Osteoblast (primary cell): Measurements from ENCODE around the gene EMP2. TPM values are rescaled to one million over a fixed set of nuclear protein-coding genes. Genes with fewer than 3 reads are reported as not detected.

ENCODE experiments used
- DNase-seq: peaks from one replicate; pipeline ENCODE4 v3.0.0; 2011; ENCODE audit warnings: low spot score, mixed read lengths; ENCODE audit not compliant: insufficient read length; ENCODE audit errors: missing footprints
- H2AFZ ChIP-seq: 2 replicates; pipeline ENCODE4 v1.6.0; 2011; ENCODE audit warnings: mild to moderate bottlenecking, low read length
- H3K27ac ChIP-seq: 2 replicates; pipeline ENCODE4 v1.5.1; 2011; ENCODE audit warnings: mild to moderate bottlenecking, low read depth, low read length, moderate library complexity
- H3K27me3 ChIP-seq: 2 replicates; pipeline ENCODE4 v1.6.0; 2012; ENCODE audit warnings: mild to moderate bottlenecking, control low read depth, inconsistent platforms, low read length, moderate library complexity; ENCODE audit not compliant: insufficient read depth
- H3K36me3 ChIP-seq: 2 replicates; pipeline ENCODE4 v1.5.1; 2011; ENCODE audit warnings: mild to moderate bottlenecking, low read length, control low read depth, moderate library complexity; ENCODE audit not compliant: insufficient read depth
- H3K4me1 ChIP-seq: 2 replicates; pipeline ENCODE4 v1.5.1; 2011; ENCODE audit warnings: mild to moderate bottlenecking, low read length, control low read depth, moderate library complexity; ENCODE audit not compliant: insufficient read depth
- H3K4me2 ChIP-seq: 2 replicates; pipeline ENCODE4 v1.6.0; 2011; ENCODE audit warnings: mild to moderate bottlenecking, low read length; ENCODE audit not compliant: insufficient read depth
- H3K4me3 ChIP-seq: fragments of 200-600 bp; sonication (generic); 3 replicates; pipeline ENCODE4 v1.5.1; 2012; ENCODE audit warnings: mild to moderate bottlenecking, low read length, inconsistent platforms; ENCODE audit not compliant: insufficient read depth
- H3K79me2 ChIP-seq: 2 replicates; pipeline ENCODE4 v1.6.0; 2012; ENCODE audit warnings: mild to moderate bottlenecking, low read length, control low read depth, inconsistent platforms; ENCODE audit not compliant: insufficient read depth
- H3K9me3 ChIP-seq: 2 replicates; pipeline ENCODE4 v1.5.1; 2011; ENCODE audit warnings: low read depth, low read length, control low read depth
- H4K20me1 ChIP-seq: 2 replicates; pipeline ENCODE4 v1.6.0; 2012; ENCODE audit warnings: mild to moderate bottlenecking, low read length, control low read depth; ENCODE audit not compliant: insufficient read depth
- CTCF ChIP-seq: IDR thresholded peaks from 2 replicates; pipeline ENCODE4 v1.5.1; 2011; ENCODE audit warnings: mild to moderate bottlenecking, low read depth, low read length, moderate library complexity; ENCODE audit errors: extremely low read depth
- total RNA-seq: library from RNA; depleted of rRNA; stranded (reverse); fragments of >200 nt; gene quantifications from 2 replicates; pipeline ENCODE4 v1.2.3, GENCODE V29; 2012

Gene EMP2
- total RNA-seq, 1 donor = 31.8 TPM

GRCh38 chr16:10543231-10543977 lies 37.0 kb downstream of the EMP2 start:
- no peak for TF ChIP-seq CTCF
- Histone ChIP-seq H2AFZ (no peak overlapping the region), H3K36me3 (peaks cover 46% of the 10 kb centered on the region), H4K20me1 (no peaks in the 10 kb centered on the region), H3K4me1 (no peaks in the 10 kb centered on the region), H3K79me2 (peaks cover 3% of the 10 kb centered on the region), H3K27ac (no peak overlapping the region), H3K4me3 (no peak overlapping the region), H3K4me2 (no peak overlapping the region), H3K27me3 (no peaks in the 10 kb centered on the region), H3K9me3 (no peaks in the 10 kb centered on the region)
- DNase-seq = no peak

GRCh38 chr16:10541366-10541765 lies 39.0 kb downstream of the EMP2 start:
- Histone ChIP-seq H4K20me1 (no peaks in the 10 kb centered on the region), H3K4me2 (no peak overlapping the region), H2AFZ (no peak overlapping the region), H3K27ac (no peak overlapping the region), H3K27me3 (no peaks in the 10 kb centered on the region), H3K79me2 (no peaks in the 10 kb centered on the region), H3K4me3 (no peak overlapping the region), H3K36me3 (peaks cover 39% of the 10 kb centered on the region), H3K4me1 (no peaks in the 10 kb centered on the region), H3K9me3 (no peaks in the 10 kb centered on the region)
- no peak for TF ChIP-seq CTCF
- no peak for DNase-seq

GRCh38 chr16:10539793-10540192 lies 40.6 kb downstream of the EMP2 start:
- H3K79me2 ChIP-seq = no peaks in the 10 kb centered on the region
- no peak for DNase-seq
- H3K27ac ChIP-seq = no peak overlapping the region
- peaks cover 28% of the 10 kb centered on the region for H3K36me3 ChIP-seq
- no peak overlapping the region for H2AFZ ChIP-seq
- no peaks in the 10 kb centered on the region for H4K20me1 ChIP-seq
- TF ChIP-seq CTCF = no peak
- H3K27me3 ChIP-seq = no peaks in the 10 kb centered on the region
- H3K4me3 ChIP-seq = no peak overlapping the region
- H3K4me1 ChIP-seq = no peaks in the 10 kb centered on the region
- no peaks in the 10 kb centered on the region for H3K9me3 ChIP-seq
- no peak overlapping the region for H3K4me2 ChIP-seq

- Histone ChIP-seq H3K4me3 (no peak overlapping the region), H2AFZ (no peak overlapping the region)
Measured at GRCh38 chr16:10539236-10539635, 41.2 kb downstream of the EMP2 start.

More at GRCh38 chr16:10539236-10539635, 41.2 kb downstream of the EMP2 start:
- TF ChIP-seq CTCF = no peak
- Histone ChIP-seq H4K20me1 (no peaks in the 10 kb centered on the region), H3K36me3 (peaks cover 26% of the 10 kb centered on the region), H3K4me2 (no peak overlapping the region), H3K27me3 (no peaks in the 10 kb centered on the region), H3K79me2 (no peaks in the 10 kb centered on the region), H3K9me3 (no peaks in the 10 kb centered on the region), H3K27ac (no peak overlapping the region), H3K4me1 (no peaks in the 10 kb centered on the region)
- DNase-seq = no peak
